ENCODE results near the gene TIMM8A.
"Not testable (repeated sequence)": the region's sequence is repeated elsewhere in the genome, so short reads cannot be mapped to it uniquely, and the experiment has no call there.

The TIMM8A gene

DNA sequence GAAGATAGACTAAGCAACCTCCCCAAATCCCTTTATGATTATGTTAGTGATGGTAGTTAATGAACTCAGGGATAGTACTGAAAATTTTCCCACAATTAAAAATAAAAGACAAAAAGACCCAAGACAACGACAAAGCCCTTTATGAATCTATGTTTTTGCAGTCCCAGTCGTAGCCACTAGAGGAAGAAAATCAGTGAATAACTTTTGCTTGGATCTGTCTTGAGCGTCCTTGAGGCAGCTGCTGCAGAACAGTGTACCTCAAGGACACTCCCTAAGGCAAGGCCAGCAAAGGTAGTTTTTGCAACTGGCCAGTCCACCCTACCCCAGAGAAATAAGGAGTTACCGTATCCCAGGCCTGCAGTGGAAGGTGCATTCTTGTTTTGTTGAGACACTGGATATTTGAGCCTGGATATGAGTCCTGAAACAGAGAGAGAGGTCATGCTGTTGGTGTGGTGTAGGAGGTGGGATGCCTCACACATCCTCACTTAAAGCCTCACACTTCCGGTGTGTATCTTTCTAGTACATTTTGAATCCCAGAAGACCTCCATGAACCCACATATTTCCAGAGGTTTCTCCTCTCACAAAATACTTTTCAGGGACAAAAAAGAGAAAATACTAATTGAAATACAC lies 8.7 kb upstream of the TIMM8A start:
- no peak for DNase-seq

DNA sequence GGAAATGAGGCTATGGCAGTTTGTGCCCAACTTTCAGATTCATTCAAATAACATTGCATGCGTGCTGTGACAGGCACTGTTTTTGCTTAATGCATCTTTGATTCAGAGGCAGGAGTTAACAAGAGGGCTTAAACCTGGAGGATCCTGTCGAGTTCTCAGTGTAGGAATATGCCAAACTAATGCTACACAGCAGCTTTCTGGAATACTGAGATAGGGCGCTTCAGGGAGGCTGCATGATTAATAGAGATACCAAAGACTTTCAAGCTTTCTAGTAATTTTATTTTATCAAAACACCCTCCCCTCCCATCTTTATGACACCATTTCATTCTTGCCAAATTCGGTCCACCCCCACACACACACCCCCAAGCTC lies 636 bp upstream of the TIMM8A start:
- no peak for DNase-seq

DNA sequence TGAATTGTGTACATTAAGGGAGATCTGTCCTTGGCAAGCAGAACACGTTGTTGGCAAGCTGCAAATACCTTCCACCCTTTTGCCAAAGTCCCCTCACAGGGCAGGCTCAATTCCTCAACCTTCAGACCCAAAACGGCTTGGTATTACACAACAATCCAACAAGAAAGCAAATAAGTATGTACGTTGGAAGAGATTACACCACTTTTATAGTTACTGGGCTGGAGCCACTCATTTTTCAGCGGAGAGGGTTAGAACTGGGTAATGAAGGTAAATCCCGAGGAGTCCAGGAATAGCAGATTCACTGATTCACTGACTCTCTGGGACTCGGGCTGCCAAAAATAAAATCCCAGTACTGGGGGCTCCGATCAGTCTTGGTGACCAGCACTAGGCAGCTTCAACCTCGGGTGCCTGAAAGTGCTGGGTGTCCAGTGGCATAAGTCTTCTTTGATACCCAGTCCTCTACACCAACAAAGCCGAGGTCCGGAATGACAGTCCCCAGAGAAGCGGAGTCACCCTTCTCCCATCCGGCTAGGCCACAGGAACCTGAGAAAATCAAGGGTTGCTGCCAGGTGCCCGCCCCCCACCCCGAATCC lies 587 bp downstream of the TIMM8A start:
- DNase-seq: no peak

GRCh38 chrX:101337776-101338271 lies 10.7 kb downstream of the TIMM8A start:
- DNase-seq: no peak

DNA sequence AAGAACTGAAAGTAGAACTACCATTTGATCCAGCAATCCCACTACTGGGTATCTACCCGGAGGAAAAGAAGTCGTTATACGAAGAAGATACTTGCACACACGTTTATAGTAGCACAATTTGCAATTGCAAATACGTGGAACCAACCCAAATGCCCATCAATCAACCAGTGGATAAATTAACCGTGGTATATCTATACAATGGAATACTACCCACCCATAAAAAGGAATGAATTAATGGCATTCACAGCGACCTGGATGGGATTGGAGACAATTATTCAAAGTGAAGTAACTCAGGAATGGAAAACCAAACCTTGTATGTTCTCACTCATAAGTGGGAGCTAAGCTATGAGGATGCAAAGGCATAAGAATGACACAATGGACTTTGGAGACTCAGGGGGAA lies 14.2 kb downstream of the TIMM8A start:
- DNase-seq: not testable (repeated sequence)

GRCh38 chrX:101326600-101326999 lies 21.9 kb downstream of the TIMM8A start:
- not testable (repeated sequence) for DNase-seq

- no peak for DNase-seq
Observed at GRCh38 chrX:101303790-101304189, 44.8 kb downstream of the TIMM8A start.
